ENCODE data around the gene ATOH7. TPM values are rescaled to one million over a fixed set of nuclear protein-coding genes. Genes with fewer than 3 reads are reported as not detected.

Gene ATOH7
- total RNA-seq, 1 donor from 2014 or later = not detected

Other genes starting within 250 kb of the ATOH7 start
- 63.6 and 68.0 TPM in 2 replicates for gene HERC4, start 156.8 kb downstream of the ATOH7 start, total RNA-seq
- not detected in 2 replicates for gene MYPN, start 122.6 kb downstream of the ATOH7 start, total RNA-seq
- 119 and 121 TPM in 2 replicates for gene HNRNPH3, start 100.0 kb upstream of the ATOH7 start, total RNA-seq
- gene PBLD, start 100.8 kb upstream of the ATOH7 start, total RNA-seq = 1.7 and 2.3 TPM in 2 replicates
- gene RUFY2, start 175.2 kb upstream of the ATOH7 start, total RNA-seq = 15.0 and 16.1 TPM in 2 replicates
- 36.3 and 38.1 TPM in 2 replicates for gene DNA2, start 239.9 kb upstream of the ATOH7 start, total RNA-seq